NCI-H748 (cell line): Measurements from ENCODE around the gene TBXAS1.
"Not testable (repeated sequence)": the region's sequence is repeated elsewhere in the genome, so short reads cannot be mapped to it uniquely, and the experiment has no call there.

Experiments
- DNase-seq: peaks from one replicate; lab custom pipeline; 2025; ENCODE audit not compliant: unreplicated experiment; lab: John Stamatoyannopoulos, UW

TBXAS1 gene

DNA sequence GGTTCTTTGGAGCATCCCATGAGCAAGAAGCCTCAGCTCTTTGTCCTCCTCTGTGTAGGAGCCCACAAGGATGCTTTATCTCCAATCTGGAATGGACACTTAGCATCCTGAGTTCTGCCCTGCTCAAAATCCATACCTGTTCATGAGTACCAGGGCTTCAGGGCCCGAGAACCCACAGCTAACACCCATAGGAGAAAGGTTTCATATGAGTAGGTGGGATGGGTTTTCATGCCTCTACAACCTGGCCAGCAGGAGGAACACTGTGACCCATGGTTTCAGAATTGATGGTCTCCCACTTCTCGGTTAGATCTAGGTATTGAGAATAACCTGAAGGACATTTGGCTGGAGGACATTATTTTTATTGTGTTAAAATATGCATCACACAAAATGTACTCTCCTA lies 57.8 kb downstream of the TBXAS1 start:
- no peak for DNase-seq

DNA sequence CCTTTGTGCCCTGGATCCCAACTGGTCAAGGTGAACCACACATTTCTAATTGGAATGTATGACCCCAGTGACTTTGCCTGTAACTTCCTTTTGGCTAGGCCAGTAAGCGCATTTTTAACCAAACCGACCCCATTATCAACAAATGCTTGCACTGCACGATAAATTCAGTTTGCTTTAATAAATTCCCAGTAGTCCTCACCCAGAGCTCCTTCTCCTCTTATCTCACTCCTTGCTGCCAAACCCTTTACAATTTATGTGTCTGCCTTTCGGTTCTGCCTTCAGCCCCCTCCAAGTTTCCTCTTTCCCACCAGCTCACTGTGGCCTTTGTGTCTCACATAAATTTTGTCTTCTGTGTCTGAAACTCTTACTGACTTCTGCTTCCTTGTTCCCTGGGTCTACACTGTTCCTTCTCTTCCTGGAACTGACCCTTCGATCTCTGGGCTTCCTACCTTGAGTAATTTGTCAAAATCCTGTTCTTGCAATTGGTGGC lies 59.0 kb downstream of the TBXAS1 start:
- no peak for DNase-seq

DNA sequence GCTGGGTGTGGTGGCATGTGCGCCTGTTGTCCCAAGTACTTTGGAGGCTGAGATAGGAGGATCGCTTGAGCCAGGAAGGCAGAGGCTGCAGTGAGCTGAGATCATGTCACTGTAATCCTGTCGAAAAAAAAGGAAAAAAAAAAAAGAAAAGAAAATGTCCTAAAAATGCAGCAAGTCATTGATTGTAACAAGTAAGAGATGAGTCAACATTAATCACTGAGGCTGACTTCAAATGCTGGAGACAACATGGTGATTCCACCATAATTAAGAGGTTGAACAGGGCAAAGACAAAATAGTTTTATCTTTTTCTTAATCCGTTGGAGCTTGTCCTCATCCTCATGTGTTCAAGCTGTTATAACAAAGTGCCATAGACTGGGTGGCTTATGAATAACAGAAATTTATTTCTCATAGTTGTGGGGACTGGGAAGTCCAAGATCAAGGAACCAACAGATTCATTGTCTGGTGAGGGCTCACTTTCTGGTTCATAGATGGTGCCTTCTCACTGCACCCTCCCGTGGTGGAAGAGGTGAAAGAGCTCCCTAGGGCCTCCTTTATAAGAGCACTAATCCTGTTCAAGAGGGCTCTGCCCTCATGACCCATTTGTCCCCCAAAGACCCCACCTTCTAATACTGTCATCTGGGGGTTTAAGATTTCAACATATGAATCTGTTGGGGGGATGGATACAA lies 60.3 kb downstream of the TBXAS1 start:
- no peak for DNase-seq

- no peak for DNase-seq
Measured at GRCh38 chr7:139893461-139893860, 64.4 kb downstream of the TBXAS1 start.

DNA sequence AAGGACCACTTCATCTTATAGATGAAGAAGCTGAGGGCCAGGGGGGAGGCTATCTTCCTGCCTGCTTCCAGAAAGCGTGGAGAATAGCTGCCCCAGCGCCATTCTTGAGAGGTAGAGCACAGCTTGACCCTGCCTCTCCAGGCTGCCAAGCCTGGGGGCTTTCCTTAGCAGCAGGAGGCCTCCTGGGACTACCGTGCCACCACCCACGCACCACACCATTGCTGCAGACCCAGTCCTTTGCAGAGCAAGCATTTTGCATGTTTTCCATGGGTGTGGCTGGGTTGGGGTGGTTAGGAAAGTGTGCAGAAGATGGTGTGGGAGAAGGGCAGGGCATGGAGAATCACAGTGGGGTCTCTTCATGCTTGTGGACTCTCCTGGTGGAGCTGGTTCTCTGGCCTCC lies 64.9 kb downstream of the TBXAS1 start:
- no peak for DNase-seq

GRCh38 chr7:139895141-139895829 lies 66.2 kb downstream of the TBXAS1 start:
- no peak for DNase-seq

GRCh38 chr7:139896288-139896687 lies 67.2 kb downstream of the TBXAS1 start:
- no peak for DNase-seq

DNA sequence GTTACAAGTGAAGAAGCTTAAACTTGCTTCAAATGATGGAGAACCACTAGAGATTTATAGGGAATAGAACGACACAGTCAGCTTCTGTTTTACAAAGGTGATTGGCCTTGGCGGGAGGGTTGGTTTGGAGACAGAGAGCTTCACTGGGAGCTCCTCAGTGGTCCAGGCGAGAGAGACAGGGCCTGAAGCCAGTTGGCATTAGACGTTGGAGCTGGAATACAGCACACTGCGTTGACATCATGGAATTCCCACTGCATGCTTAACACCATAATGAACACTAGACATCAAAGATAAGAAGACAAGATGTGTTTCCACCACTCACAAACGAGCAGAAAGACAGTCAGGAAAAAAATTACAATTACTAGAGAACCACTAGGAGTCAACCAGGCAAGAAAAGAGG lies 67.8 kb downstream of the TBXAS1 start:
- no peak for DNase-seq

DNA sequence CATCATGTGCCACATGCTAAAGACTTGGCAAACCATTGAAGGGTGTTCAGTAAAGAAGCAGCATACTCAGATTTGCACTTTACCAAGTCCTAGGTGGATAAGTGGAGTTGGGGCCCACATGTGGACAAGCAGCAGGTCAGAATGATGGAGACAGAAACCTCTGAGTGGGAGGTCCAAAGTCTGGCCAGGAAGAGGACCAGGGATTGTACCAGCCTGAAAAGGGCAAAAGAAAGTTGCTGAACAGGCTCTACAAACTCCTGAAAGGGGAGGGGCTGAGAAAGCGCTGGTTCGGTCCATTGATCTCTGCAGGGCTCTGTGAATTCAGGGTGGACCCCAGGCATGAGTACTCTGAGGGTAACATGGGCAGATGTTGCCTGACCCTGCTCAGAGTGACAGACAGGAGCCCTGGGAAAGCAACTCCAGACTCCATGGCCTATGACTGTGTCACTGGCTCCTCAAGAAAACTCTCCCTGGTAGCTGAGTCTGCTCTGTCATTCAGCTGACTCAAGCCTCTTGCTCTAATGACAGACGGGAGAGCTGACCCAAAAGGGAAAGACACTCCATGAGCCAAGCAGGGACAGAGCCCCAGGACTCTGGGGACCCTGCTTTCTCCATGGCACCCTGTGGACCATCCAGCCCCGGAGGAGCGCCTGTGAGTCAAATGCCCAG lies 68.5 kb downstream of the TBXAS1 start:
- no peak for DNase-seq

DNA sequence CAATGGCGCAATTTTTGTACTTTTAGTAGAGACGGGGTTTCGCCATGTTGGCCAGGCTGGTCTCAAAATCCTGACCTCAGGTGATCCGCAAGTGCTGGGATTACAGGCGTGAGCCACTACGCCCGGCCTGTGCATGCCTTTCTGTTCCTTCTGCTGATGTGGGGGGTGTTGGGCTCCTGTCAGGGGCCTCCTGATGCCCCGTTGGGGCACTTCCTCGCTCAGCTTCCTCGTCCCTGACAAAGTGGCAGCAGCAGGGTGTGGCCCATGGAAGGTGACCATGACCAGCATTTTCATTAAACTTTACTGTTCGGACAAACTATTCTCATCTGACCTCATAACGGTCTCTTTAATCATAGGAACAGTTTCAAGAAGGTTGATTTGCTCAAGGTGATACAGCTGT lies 69.4 kb downstream of the TBXAS1 start:
- DNase-seq = no peak

DNA sequence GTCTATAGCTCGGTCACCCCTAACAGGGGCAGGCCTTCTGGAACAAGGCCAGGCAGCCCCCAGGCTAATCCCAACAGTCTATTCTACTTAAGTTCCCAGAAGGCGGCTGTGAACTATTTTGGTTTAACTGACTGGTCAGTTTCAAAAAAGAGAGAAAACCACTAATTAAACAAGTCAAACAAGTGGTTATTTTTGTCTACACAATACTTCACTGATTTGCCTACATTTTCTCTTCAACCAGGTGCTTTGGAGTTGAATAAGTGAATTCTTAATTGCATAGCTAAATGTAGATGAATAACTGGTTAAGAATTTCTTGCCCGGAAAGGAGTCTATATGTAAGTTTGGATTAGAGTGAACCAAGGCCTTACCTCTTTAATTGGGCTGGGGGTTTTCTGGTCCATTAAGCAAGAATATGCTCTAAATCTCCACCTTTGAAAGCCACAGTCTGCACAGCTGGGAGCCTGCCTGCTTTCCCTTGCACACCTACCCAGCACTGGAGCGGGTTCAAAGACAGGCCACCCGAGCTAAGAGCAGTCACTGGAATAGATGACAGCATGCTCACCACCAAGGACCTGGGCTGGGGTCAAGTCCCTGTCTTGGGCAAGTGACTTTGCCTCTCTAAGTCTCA lies 70.4 kb downstream of the TBXAS1 start:
- DNase-seq = no peak

DNA sequence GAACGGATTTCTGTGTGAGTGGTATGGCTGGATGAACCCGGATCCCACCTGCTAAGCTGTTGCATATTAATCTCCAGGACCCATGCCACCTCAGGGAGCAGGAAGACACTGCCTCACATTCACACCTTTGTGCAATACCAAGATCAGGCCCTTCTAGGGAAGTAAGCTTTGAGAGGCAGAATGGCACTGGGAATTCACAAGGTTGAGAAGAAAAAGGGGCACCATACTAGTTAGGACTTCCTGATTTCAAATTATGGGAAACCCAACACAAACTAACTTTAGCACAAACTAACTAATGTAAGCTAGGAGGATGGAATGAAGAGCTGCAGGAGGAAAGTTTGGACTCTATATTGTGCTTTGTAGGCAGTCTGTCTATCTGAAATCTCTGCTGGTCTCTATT lies 71.3 kb downstream of the TBXAS1 start:
- no peak for DNase-seq

DNA sequence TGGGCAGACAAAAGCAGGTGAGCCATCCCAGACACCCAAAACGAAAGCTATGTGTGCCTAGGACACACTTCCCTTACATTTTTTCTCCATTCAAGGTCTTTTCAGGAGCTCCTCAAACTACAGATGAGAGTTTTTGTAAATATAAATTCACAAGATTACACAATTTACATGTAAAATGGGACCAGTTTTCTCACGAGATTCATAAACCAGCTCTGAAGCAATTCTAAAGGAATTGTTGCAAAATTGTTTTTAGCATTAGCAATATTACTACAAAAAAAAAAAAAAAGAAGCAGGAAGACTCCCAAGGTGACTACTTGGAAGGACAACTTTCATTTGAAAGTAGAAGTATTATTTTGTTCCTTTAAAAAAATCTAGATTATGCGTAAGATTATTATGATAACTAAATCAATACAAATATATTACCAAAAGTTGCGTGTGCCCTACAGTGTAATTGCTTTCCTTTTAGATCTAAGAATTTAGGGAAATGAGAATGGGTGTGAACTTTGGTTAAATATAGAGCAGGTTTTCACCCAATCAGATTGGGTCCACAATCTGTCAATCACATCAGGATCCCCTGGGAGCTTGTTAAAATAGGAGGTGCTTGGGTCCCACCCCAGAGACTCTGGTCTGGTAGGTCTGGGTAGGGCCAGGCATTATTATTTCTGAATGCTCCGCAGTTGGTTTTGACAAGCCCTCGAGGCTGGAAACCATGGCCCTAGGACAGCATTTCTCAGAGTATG lies 72.2 kb downstream of the TBXAS1 start:
- DNase-seq = no peak

- no peak for DNase-seq
Measured at GRCh38 chr7:139901901-139902300, 72.8 kb downstream of the TBXAS1 start.

- no peak for DNase-seq
Measured at GRCh38 chr7:139902436-139903102, 73.5 kb downstream of the TBXAS1 start.

DNA sequence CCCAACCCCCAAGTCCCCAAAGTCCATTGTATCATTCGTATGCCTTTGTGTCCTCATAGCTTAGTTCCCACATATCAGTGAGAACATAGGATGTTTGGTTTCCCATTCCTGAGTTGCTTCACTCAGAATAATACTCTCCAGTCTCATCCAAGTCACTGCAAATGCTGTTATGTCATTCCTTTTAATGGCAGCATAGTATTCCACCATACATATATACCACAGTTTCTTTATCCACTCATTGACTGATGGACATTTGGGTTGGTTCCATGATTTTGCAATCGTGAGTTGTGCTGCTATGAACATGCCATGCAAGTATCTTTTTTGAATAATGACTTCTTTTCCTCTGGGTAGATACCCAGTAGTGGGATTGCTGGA lies 74.0 kb downstream of the TBXAS1 start:
- DNase-seq = not testable (repeated sequence)

DNA sequence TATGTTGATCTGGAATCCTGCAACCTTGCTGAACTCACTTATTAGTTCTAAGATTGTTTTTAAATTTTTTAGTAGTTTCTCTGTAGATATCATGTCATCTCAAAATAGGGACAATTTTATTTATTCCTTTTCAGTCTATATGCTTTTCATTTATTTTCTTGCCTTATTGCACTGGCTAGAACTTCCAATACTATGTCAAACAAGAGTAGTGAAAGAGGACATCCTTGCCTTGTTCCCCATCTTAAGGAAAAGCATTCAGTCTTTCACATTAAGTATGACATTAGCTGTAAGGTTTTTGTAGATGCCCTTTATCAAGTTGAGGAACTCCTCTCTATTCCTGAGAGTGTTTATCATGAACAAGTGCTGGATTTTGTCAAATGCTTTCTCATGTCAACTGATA lies 77.8 kb downstream of the TBXAS1 start:
- DNase-seq = no peak

DNA sequence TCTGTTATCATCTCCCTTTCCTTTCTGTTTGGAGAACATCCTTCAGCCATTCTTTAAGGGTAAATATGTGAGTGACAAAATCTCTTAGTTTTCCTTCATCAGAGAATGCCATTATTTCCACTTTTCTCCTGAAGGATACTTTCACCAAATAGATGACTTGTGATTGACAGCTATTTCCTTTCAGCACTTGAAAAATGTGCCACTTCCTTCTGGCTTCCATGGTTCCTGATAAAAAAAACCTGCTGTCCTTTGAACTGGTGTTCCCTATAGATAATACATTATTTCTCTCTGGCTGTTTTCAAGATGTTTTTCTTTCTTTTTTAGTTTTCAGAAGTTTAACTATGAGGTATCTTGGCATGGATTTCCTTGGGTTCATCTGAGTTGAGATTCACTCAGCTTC lies 79.7 kb downstream of the TBXAS1 start:
- DNase-seq = no peak

DNA sequence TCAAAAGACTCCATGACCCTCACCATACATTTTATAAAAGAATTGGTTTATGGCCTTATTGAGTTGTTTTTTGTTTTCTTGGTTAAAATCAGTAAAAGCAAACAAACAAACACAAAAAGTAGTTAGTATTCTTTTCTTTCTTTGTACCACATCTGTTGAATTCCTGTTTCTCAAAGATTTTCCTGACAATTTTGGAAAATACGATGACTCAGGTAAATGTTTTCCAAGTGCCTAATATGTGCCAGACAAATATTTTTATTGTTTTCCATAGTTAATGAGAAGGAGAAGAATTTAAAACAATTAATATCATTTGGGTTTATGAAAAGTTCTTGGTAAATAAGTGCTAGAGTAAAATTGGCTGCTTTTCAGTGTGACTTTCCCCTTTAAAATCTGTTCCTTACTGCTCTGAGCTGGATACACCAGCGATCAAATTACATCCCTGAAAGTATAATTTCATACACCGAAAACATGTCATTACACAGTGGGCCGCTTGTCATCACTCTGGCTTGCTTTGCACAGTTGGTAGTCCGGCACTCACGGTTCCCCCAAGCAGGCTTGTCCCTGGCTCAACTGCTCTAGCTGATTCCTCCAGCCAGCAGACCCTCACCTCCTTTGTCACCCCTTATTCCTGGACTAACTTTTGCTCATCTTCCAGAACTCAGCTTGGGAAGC lies 80.5 kb downstream of the TBXAS1 start:
- DNase-seq = peak; percentile 70
